ENCODE results near the gene SLC25A41. TPM values are rescaled to one million over a fixed set of nuclear protein-coding genes. Genes with fewer than 3 reads are reported as not detected.

SLC25A41 gene
- total RNA-seq, 1 donor: not detected

GRCh38 chr19:6465663-6466062 is 32.1 kb upstream of the SLC25A41 start:
- H3K79me2 ChIP-seq (ENCODE audit: insufficient read depth, low read length): no peaks in the 10 kb centered on the region
- H2AFZ ChIP-seq (ENCODE audit: low read length): no peak overlapping the region
- no peak for TF ChIP-seq CTCF (IDR thresholded peaks at IDR 0.05; ENCODE audit: extremely low read depth, low read depth, low read length)
- H3K4me3 ChIP-seq (ENCODE audit: insufficient read depth, low read length): no peak overlapping the region
- H3K4me1 ChIP-seq (ENCODE audit: insufficient read depth, low read length): peaks cover 1% of the 10 kb centered on the region
- peaks cover 16% of the 10 kb centered on the region for H3K27me3 ChIP-seq (ENCODE audit: insufficient read depth, low read length)
- no peak overlapping the region for H3K27ac ChIP-seq (ENCODE audit: low read depth, low read length)
- H3K9me3 ChIP-seq (ENCODE audit: low read depth, low read length): no peaks in the 10 kb centered on the region
- DNase-seq (ENCODE audit: insufficient read length, low spot score, missing footprints): peak; percentile 57
- no peak overlapping the region for H3K4me2 ChIP-seq (ENCODE audit: insufficient read depth, low read length)
- no peaks in the 10 kb centered on the region for H4K20me1 ChIP-seq (ENCODE audit: insufficient read depth, low read length)
- H3K36me3 ChIP-seq (ENCODE audit: insufficient read depth, low read length): no peaks in the 10 kb centered on the region

- no peaks in the 10 kb centered on the region for H4K20me1 ChIP-seq (ENCODE audit: insufficient read depth, low read length)
- H3K27ac ChIP-seq (ENCODE audit: low read depth, low read length): no peak overlapping the region
- no peak overlapping the region for H3K4me2 ChIP-seq (ENCODE audit: insufficient read depth, low read length)
- no peaks in the 10 kb centered on the region for H3K9me3 ChIP-seq (ENCODE audit: low read depth, low read length)
- H2AFZ ChIP-seq (ENCODE audit: low read length): no peak overlapping the region
- peak; percentile 86 for DNase-seq (ENCODE audit: insufficient read length, low spot score, missing footprints)
- H3K4me3 ChIP-seq (ENCODE audit: insufficient read depth, low read length): no peak overlapping the region
- no peak for TF ChIP-seq CTCF (IDR thresholded peaks at IDR 0.05; ENCODE audit: extremely low read depth, low read depth, low read length)
- H3K4me1 ChIP-seq (ENCODE audit: insufficient read depth, low read length): peaks cover 5% of the 10 kb centered on the region
- H3K36me3 ChIP-seq (ENCODE audit: insufficient read depth, low read length): no peaks in the 10 kb centered on the region
- H3K79me2 ChIP-seq (ENCODE audit: insufficient read depth, low read length): no peaks in the 10 kb centered on the region
- H3K27me3 ChIP-seq (ENCODE audit: insufficient read depth, low read length): peaks cover 16% of the 10 kb centered on the region
These were observed 31.4 kb upstream of the SLC25A41 start for GRCh38 chr19:6465006-6465405.

DNA sequence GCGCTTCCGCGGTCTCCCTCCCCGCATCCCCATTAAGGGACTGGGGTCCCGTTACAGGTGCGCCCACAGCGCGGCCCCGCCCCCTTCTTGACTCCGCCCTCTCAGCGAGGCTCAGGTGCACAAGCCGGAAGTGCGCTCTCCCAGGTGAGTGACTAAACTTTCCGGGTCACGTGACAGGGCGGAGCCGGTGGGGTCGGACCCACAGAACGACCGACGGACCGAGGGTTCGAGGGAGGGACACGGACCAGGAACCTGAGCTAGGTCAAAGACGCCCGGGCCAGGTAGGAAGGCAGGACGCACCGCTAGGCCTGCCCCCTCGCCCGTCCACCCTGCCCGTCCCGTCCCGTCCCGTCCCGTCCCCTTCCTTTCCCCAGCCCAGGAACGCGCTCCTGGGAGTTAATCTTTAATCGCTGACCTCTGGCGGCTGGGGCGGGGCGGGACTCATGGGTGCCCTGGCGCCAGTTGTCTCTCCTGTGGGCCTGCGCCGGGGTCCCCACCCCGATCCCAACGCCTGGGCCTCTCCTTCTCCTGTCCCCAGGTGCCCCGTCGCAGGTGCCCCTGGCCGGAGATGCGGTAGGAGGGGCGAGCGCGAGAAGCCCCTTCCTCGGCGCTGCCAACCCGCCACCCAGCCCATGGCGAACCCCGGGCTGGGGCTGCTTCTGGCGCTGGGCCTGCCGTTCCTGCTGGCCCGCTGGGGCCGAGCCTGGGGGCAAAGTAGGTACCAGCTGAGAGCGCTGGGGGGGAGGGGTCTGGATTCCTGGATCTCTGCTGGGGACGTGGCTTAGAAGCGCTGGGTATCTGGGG is 30.7 kb upstream of the SLC25A41 start, which contains the start of gene CRB3:
TSS of gene CRB3 (plus strand) at position 202 of the 804 bp plus-strand sequence. CDS start at position 633, 431 bp downstream.
- Histone ChIP-seq H3K4me1 (ENCODE audit: insufficient read depth, low read length) (peaks cover 8% of the 10 kb centered on the region), H2AFZ (ENCODE audit: low read length) (no peak within 1 kb of the TSS), H4K20me1 (ENCODE audit: insufficient read depth, low read length) (no peaks in the 10 kb centered on the region), H3K79me2 (ENCODE audit: insufficient read depth, low read length) (no peaks in the 10 kb centered on the region), H3K27me3 (ENCODE audit: insufficient read depth, low read length) (peaks cover 16% of the 10 kb centered on the region), H3K27ac (ENCODE audit: low read depth, low read length) (no peak within 1 kb of the TSS), H3K36me3 (ENCODE audit: insufficient read depth, low read length) (no peaks in the 10 kb centered on the region), H3K4me3 (ENCODE audit: insufficient read depth, low read length) (no peak within 1 kb of the TSS), H3K9me3 (ENCODE audit: low read depth, low read length) (no peaks in the 10 kb centered on the region), H3K4me2 (ENCODE audit: insufficient read depth, low read length) (no peak within 1 kb of the TSS)
- peak; percentile 55 for DNase-seq (ENCODE audit: insufficient read length, low spot score, missing footprints)
- TF ChIP-seq CTCF (IDR thresholded peaks at IDR 0.05; ENCODE audit: extremely low read depth, low read depth, low read length): no peak

- Histone ChIP-seq H3K27ac (ENCODE audit: low read depth, low read length) (no peak overlapping the region), H3K27me3 (ENCODE audit: insufficient read depth, low read length) (peaks cover 10% of the 10 kb centered on the region)
These were observed 26.7 kb upstream of the SLC25A41 start for GRCh38 chr19:6460099-6460884.

More at GRCh38 chr19:6460099-6460884, 26.7 kb upstream of the SLC25A41 start:
- Histone ChIP-seq H3K9me3 (ENCODE audit: low read depth, low read length) (no peaks in the 10 kb centered on the region), H2AFZ (ENCODE audit: low read length) (peak overlapping the region; percentile 75), H3K4me3 (ENCODE audit: insufficient read depth, low read length) (peak overlapping the region; percentile 76), H3K4me1 (ENCODE audit: insufficient read depth, low read length) (peaks cover 8% of the 10 kb centered on the region), H3K4me2 (ENCODE audit: insufficient read depth, low read length) (peak overlapping the region; percentile 83), H3K79me2 (ENCODE audit: insufficient read depth, low read length) (no peaks in the 10 kb centered on the region), H4K20me1 (ENCODE audit: insufficient read depth, low read length) (no peaks in the 10 kb centered on the region), H3K36me3 (ENCODE audit: insufficient read depth, low read length) (no peaks in the 10 kb centered on the region)
- TF ChIP-seq CTCF (IDR thresholded peaks at IDR 0.05; ENCODE audit: extremely low read depth, low read depth, low read length): peak; percentile 27
- peak; percentile 99 for DNase-seq (ENCODE audit: insufficient read length, low spot score, missing footprints)

Measured in osteoblast (primary cell).